HL-60/S4 (cell line): Measurements from ENCODE around the gene PTH1R.

ENCODE experiments used
- in situ Hi-C: fragments of 300-500 bp; cut with MboI; formaldehyde crosslinking; loops from 2 replicates; pipeline ENCODE4 v1.14.3; 2022; ENCODE audit warnings: low sequenced_read_pairs

Gene PTH1R

DNA sequence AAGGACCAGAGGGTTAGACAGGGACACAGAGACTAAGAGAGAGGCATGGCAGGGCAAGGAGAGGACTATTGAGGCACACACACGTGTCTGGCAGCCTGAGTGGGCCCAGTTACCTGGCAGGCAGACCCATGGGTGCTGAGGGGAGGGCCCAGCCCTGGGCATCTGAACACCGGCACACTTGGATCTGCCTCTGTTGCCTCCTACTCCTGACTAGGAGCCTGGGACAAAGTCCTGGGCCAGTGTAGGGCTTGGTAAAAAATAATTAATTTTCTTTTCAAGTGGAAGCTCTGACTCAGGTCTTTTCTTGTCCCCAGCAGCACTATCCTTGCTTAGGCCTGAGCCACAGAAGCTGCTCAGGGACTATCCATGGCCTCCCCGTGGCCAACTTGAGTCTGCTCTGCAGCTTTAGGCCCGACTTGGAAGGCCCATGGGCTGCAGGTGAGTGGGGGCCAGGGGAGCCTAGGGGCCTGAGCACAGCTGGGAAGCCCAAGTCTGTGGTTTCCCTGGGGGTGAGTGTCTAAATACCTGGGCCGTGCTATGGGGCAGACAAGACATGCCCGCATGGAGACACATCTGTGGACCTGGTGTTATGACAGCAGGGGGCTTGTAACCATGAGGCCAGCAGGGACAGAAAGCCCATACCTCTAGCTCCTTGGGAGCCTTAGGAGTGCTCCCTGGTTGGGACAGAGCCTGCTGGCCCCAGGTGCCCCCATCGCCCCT lies at the start of gene PTH1R:
Gene PTH1R, plus strand, starts transcription at position 316 of the 720 bp plus-strand sequence. CDS start 5,839 bp downstream, outside the sequence.
- in situ Hi-C loops, result loop anchor here (25.0 kb wide), 1 partner anchor 165 kb away; the partner anchor contains the start of genes PRSS50 and TMIE

DNA sequence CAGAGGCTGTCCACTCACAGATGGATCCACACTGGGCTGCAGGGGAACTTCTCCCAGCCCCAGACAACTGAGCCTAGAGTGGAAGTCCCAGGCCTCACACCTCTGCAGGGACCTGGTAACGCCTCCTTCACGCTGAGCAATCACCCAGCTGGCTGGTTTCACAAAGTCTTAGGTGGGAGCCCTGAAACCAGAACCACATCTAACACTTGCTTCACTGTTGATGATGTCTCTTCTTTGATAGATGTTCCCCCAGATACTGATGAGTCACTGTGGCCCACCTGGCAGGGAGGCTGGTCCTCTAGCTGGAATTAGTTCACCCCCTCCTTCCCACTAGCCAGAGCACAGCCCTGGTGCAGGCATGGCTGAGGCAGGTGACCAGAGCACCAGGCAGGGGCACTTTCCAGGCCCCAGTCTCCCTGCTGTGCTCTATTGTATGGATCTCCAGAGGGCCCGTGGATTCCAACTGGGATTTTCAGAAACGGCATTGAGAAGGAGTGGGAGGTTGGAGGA lies 47.8 kb upstream of the PTH1R start:
- in situ Hi-C loops, result no loop called here

DNA sequence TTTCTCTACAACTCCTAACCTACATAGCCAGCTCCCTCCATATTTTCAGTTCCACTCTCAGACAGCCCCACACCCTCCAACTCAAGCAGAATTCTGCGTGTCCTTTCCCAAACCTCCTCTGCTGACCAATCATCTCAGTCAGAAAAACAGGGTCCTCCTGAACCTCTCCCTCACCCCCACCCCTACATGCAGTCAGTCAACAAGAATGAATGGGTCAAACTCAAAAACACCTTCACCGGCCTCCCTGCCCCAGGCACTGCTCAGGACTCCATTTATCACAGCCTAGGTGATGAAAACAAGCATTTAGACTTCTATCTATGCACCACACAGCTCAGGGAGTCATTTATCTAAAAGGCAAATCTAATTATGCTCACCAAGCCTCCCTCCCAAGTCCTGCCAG lies 46.7 kb upstream of the PTH1R start:
- in situ Hi-C loops, result no loop called here

DNA sequence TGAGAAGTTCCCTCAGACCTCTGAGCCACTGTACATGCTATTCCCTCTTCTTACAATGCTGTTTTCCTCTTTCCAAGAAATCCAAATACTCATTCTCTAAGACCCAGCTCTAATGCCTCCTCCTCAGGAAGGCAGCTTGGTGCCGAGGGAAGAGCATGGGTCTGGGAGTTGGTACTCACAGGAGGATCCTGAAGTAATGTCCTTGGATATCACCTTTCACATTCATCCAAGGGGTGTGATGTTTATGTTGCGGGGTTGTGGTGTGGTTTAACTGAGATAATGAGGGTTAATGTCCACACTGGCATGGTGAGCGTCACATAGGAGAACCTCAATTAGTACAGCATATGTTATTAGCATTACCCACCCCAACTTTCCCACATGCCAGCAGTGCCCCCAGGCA lies 46.2 kb upstream of the PTH1R start:
- in situ Hi-C loops, result no loop called here

DNA sequence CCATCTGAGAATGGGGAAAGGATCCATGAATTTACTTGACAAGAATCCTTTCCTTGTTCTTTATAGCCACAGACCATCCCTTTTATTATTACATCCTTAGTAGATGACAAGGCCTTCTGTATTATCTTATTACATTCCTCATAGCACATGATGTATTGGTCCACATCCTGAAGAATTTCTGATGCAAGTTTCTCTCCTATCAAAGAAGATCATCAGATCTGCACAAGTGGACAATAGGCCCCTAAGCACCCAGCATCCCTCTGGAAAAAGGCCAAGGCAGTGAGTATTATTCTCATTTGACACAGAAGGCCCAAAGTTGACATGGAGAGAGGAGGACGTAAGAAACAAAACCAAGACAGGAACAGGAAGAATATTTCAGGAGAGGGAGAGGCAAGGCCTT lies 45.7 kb upstream of the PTH1R start:
- in situ Hi-C loops, result no loop called here

DNA sequence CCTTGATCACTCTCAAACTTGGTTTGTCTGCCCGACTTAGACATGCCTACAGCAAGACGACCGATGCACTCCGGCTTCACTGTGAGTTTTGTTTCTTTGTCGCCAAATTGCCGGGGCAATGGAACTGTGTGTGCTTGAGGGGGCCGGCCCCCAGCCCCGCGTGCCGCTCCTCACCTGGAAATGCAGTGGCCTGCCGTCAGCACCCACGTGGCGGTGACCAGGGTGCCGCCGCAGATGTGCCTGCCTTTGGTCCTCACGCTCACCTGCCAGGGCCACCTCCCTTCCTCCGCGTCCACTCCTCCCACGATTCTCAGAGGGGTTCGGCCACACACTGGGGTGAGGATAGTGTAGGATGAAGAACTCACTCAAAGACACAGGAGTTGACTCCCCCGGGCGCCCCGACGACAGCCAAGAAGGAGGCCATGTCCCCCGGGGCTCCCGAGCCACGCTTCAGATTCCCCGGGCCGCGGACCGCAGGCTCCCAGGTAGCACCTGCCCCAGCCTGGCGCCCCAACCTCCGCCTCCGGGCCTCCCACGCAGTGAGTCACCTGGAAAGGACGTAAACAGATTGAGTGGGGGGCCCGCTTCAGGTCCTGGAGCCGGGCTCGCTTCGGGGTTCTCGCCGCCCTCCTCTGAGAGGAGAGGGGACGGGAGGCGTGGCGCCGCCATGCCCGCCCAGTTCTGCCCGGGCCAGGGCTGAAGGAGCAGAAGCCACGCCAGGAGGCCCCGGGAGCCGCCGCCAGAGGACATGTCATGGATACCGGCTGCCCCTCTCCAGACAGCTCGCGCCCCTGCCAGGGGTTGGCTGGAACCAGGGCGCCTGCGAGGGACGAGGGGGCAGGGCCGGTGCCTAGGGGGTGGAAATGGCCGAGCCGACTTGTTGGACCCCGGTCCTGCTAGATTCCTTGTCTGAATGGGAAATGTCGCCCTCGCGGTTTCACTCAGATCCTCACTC lies 43.9 kb upstream of the PTH1R start:
- in situ Hi-C loops, result no loop called here

DNA sequence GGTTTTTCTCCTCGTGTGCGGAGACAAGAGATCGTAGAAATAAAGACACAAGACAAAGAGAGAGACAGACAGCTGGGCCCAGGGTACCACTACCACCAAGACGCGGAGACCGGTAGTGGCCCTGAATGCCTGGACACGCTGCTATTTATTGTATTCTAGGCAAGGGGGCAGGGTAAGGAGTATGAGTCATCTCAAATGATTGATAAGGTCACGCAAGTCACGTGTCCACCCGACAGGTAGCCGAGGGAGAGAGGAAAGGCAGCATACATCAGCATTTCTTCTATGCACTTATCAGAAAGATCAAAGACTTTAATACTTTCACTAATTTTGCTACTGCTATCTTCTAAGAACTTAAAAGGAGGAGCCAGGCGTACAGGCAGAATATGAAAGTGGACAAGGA lies 42.5 kb upstream of the PTH1R start:
- in situ Hi-C loops, result no loop called here

DNA sequence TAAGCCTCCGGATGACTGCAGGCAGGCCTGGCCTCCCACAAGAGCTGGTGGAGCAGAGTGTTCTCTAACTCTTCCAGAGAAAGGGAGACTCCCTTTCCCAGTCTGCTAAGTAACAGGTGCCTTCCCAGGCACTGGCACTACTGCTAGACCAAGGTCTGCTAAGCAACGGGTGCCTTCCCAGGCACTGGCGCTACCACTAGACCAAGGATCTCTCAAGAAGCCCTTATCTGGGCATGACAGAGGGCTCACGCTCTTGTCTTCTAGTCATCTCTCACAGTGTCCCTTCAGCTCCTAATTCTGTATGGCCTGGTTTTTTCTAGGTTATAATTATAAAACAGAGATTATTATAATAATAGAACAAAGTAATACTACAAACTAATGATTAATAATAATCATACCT lies 42.0 kb upstream of the PTH1R start:
- in situ Hi-C loops, result no loop called here

DNA sequence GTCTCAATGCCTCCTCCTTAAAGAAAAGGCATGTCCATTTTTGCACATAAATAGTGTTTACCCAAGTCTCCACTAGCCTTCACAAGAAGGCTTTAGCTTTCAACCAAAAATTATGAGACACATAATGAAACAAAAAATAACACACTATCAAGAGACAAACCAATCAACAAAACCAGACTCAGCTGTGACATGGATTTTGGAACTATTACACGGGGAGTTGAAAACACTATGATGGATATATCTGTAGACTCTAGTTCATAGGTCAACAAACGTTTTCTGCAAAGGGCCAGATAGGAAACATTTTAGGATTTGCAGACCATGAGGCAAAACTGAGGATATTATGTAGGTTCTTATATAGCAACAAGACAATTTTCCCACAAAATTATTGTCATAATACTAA lies 39.2 kb upstream of the PTH1R start:
- in situ Hi-C loops, result no loop called here

DNA sequence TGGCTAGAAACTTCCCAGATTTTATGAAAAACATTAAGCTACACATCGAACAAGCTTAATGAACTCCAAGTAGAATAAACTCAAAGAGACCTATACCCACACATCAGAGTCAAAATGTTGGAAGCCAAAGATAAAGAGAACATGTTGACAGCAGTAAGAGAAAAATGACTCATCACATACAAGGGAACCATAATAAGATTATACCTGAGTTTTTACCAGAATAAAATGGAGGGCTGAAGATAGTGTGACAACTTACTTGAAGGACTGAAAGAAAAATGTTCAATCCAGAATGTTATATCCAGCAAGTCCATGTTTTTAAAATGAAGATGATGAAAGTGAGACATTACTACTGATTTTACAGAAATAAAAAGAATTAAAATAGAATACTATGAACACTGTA lies 37.0 kb upstream of the PTH1R start:
- in situ Hi-C loops, result no loop called here

DNA sequence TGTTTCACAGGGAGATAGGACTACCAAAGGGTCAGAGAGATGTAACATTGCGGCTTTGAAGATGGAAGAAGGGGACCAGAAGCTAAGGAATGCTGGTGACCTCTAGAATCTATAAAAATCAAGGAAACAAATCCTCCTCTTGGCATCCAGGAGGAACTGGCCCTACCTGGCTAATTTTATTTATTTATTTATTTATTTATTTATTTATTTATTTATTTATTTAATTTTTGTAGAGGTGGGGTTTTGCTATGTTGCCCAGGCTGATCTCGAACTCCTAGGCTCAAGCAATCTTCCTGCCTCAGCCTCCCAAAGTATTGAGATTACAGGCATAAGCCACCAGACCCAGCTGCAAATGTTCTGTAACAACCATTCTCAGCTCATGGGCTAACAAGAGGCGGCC lies 34.0 kb upstream of the PTH1R start:
- in situ Hi-C loops, result no loop called here

DNA sequence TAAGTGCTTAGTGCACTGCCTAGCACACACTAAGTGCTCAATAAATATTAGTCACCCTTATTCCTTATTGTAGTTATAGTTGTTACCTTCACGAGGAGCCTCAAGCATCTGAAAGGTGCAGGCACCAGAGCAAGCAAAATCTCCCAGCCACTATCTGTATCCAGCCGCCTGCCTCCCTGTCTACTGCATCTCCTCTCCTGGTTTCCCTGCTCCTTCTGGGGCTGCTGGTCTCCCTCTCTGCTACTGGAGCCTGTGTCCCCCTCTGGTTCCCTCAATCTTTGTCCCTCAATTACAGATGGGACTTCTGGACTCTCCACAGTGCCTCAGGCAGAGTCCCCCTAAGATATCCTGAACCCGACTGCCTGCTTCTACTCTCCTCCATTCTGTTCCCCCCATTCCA lies 33.1 kb upstream of the PTH1R start:
- in situ Hi-C loops, result no loop called here

DNA sequence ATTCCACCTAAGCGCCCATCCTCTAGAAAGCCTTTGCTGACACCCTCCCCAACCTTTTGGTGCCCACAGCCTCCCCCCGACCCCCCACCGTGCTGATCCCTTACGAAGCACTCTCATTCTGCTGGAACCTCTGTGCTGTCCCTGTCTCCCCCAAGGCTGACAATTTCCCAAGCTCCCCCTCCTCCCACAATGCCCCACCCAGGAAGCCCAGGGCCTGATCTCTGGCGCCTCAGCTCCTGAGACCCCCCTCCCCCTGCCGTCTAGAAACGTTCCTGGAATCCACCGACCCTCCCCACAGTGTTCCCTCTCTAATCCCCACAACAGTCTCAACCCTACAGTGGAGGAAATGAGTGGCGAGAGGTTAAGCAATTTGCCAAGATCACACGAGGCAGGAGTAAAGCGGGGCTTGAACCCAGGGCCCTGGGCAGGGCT lies 32.6 kb upstream of the PTH1R start:
- in situ Hi-C loops, result no loop called here

DNA sequence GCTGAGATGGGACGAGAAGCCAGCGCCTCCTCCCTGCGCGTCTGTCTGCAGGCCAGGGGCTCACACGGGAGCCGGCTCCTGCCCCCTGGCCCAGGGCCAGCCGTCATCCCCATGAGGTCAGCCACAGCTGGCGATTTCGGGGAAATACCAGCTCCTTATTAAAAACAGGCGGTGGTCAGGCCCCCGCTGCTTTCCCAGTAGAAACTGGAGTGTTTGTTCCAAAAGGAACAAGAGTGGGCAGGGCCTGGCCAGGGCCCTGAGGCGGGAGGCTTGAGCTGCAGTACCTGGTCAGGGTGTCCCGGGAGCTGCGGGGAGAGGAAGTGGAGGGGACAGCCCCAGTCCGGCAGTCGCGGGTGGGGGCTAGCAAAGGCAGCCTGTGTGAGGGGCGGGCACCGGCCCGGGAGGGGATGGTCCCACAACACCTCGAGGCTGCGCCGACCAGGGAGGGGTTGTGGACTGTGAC lies 32.1 kb upstream of the PTH1R start:
- in situ Hi-C loops, result no loop called here

DNA sequence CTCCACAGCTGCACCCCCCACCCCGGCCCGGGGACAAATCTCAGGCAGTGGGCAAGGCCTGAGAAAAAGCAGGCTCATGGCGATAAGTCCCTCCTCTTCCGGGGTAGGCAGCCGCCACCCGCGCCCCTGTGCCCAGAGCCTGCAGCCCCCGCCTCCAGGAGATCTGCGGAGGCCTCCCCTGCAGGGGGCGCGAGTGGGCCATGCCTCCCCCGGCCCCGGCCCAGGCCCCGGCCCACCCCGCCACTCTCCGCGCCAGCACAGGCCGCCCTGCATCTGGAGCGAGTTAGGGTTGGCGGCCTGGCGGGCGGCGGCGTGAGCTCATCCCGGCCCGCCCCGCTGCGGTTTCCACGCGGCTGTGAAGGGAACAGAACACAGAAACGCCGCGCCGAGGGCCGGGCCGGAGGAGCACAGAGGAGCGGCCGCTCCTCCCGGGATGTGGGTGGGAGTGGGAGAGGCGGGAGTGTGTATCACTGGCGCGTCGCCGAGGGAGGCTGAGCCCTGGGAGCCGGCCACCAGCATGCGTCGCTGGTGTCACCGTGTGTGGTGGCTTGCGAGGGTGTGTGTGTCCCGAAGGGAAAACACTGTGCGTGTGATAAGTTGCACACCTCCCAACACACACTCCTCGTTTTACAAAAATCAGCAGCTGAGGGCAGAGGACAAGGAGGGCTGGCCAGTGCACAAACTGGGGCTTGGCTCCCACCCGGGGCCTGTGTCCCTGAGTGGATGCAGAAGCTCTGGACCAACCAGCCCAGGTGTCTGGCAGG lies 31.5 kb upstream of the PTH1R start:
- in situ Hi-C loops, result no loop called here

DNA sequence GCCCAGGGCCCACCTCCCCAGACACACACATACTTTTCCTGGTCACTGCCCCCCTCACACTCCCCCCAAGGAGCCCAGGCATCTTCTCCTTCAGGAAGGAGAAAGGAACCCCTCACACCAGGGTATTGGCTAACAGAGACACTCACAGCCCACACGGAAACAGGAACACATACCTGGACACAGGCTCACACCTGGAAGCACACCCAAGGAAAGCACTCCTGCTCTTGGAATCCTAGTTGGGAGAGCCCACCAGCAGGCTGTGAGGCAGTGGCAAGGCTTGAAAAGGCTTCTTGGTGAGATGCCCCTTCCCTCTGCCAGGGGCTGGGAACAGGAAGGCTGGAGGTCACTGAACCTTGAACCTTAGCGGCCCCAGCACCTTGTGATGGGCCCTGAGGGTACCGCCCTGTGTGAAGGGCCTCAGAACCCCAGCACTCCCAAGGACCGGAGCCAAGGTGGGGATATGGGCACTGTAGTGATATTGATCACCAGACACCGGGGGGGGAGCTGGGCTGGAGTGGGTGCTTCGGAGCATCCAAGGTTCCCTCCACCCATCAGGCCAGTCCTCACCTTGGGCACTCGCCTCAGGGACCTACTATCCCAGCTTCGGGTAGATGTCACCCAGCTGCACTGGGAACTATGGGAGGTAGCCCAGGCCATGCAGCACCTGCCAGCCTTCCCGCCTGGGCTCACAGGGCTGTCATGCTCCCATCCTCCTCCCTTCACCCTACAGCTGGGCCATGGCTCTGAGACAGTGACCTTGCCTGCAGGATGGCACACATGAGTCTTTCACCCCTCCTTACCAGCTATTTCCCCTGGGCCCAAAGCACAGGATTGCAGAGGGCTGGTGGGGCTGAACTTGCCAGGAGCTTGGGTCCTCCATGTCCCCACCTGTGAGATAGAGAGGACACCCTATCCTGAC lies 30.6 kb upstream of the PTH1R start:
- in situ Hi-C loops, result no loop called here

DNA sequence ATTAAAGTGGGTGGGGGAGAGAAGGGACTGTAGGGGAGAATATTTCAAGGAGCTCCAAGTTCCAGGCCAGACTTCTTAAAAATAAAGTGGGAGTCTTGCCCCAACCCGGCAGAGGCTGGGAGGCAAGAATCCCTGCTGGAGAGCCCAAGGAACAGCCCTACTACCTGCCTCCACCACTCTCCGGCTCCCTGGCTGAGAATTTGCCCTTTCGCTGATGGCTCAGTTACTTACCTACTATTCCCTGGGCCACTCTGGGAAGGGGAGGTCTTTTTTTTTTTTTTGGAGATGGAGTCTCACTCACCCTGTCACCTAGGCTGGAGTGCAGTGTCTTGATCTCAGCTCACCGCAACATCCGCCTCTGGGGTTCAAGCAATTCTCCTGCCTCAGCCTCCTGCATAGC lies 29.8 kb upstream of the PTH1R start:
- in situ Hi-C loops, result no loop called here

DNA sequence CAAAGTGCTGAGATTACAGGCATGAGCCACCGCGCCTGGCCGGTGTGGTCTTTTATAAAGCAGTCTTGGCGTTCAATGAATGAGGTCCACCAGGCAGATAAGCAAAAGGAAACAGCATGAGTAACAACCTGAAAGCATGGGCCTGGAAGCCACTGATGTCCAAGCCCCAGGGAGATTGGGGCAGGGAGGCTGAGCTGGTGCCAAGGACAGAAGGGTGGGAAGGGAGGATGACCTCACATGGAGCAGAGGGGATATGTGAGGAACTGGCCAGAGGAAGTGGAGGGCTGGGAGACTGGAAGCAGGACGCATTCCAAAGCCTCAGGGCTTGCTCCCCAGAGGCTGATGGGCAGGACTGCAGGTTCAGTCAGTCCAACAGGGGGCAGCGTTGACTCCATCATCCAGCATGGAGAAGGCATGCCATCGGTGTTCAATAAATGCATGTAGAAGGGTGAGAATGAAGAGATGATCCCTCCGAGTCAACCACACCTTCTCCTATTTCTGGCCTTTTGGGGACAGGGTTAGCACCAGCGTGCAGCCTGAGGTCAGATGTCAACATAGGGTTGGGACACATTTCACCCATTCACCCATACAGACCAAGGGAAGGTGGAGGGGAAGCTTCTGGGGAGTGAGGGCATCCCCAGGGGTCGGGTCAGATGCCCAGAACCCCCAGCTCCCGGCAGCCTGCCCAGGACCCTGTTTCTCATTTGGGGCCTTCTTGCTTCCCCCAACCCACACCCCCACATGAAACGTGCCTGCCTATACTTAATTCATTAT lies 29.1 kb upstream of the PTH1R start:
- in situ Hi-C loops, result no loop called here

DNA sequence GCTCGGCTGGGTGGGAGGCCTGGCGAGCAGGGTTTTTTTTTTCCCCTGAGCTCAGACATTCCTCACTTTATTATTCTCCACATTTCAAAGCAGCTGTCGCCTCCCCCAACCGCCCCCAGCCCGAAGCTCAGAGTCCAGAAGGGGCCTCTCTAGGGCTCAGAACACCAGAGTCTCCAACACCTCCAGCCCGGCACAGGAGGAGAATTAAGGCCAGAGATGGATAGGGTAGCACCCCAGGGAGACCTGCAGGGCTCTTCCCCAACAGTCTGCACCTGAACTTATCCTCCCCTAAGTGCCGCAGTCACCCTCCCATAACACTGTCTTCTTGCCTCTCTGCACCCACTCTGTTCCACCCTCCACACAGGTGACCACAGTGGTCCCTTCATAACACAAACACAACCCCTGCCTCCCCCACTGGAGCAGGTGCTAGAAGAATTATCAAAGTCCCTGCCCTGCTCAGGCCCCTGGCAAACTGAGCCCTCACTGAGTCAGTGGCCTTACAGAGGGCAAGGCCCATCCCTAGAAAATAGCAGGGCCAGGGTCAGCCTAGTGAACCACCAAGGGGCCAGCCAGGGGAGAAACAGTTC lies 28.4 kb upstream of the PTH1R start:
- in situ Hi-C loops, result no loop called here
